Panc1 (cell line): ENCODE measurements around the gene LARGE2. TPM values are rescaled to one million over a fixed set of nuclear protein-coding genes. Genes with fewer than 3 reads are reported as not detected.

Source experiments
- ATAC-seq: fragments of 200-7000 bp; cut with Tn5 transposase; 2 replicates; pipeline ENCODE4 v1.9.1; 2020; ENCODE audit warnings: mild to moderate bottlenecking, moderate library complexity
- BruUV-seq: library from RNA; stranded (reverse); fragments of 400-500 nt; replicated peaks from 2 replicates; lab custom pipeline; 2021; lab: Mats Ljungman, UMichigan
- CTCF ChIA-PET: fragments of 300-600 bp; sonication (Branson Sonifier 250); formaldehyde crosslinking; loops from one replicate; lab custom pipeline; 2022; ENCODE audit warnings: antibody characterized with exemption; lab: Charles Lee
- POLR2A ChIA-PET: fragments of 300-600 bp; sonication (Branson Sonifier 250); formaldehyde crosslinking; loops from one replicate; lab custom pipeline; 2022; ENCODE audit warnings: antibody characterized with exemption; lab: Charles Lee
- DNase-seq: peaks from one replicate; pipeline ENCODE4 v3.0.0-alpha.2; 2010; ENCODE audit warnings: low read depth, low spot score
- H3K27ac ChIP-seq: 2 replicates; pipeline ENCODE4 v1.5.1; 2011; ENCODE audit warnings: mild to moderate bottlenecking, low read length, inconsistent platforms
- H3K27me3 ChIP-seq: fragments of 200-500 bp; sonication (Bioruptor generic); 2 replicates; pipeline ENCODE4 v1.6.0; 2014; ENCODE audit warnings: low read length, inconsistent platforms; ENCODE audit not compliant: control insufficient read depth, insufficient read depth
- H3K36me3 ChIP-seq: fragments of 200-500 bp; sonication (Bioruptor generic); 2 replicates; pipeline ENCODE4 v1.5.1; 2014; ENCODE audit warnings: inconsistent platforms, mild to moderate bottlenecking, low read length, moderate library complexity; ENCODE audit not compliant: control insufficient read depth, insufficient read depth
- H3K4me1 ChIP-seq: 2 replicates; pipeline ENCODE4 v1.5.1; 2011; ENCODE audit warnings: inconsistent platforms, mild to moderate bottlenecking, low read length, moderate library complexity; ENCODE audit not compliant: control insufficient read depth, insufficient read depth
- H3K4me3 ChIP-seq, 2 experiments: 2 replicates each; pipeline ENCODE4 v1.5.1; 2011 to 2012; ENCODE audit warnings: low read depth in 2 of 2, low read length in 2 of 2, mild to moderate bottlenecking in 2 of 2, inconsistent platforms in 1 of 2, moderate library complexity in 1 of 2
- H3K9me3 ChIP-seq: fragments of 200-500 bp; sonication (Bioruptor generic); 2 replicates; pipeline ENCODE4 v1.5.1; 2014; ENCODE audit warnings: low read depth, mild to moderate bottlenecking, inconsistent platforms, low read length, moderate library complexity; ENCODE audit not compliant: control insufficient read depth, insufficient read depth
- POLR2AphosphoS5 ChIP-seq: IDR thresholded peaks from 2 replicates; pipeline ENCODE4 v1.6.1; 2012; ENCODE audit warnings: mild to moderate bottlenecking, low read depth, low read length, moderate library complexity
- SIN3A ChIP-seq: IDR thresholded peaks from 2 replicates; pipeline ENCODE4 v1.6.1; 2012; ENCODE audit warnings: low read depth, mild to moderate bottlenecking, low read length, moderate library complexity, borderline replicate concordance; ENCODE audit not compliant: insufficient read depth
- TCF7L2 ChIP-seq: IDR thresholded peaks from 2 replicates; pipeline ENCODE4 v1.6.1; 2011; ENCODE audit warnings: mild to moderate bottlenecking, low read depth, low read length, inconsistent platforms
- in situ Hi-C: cut with HindIII; loops from 2 replicates; pipeline ENCODE4 v1.10.0; 2016; ENCODE audit warnings: low sequenced_read_pairs, low pct_unique_long_range_greater_than_20kb
- intact Hi-C: fragments of 100-400 bp; cut with micrococcal nuclease; formaldehyde crosslinking; loops from one replicate; pipeline ENCODE4 v1.10.0; 2022; ENCODE audit not compliant: unreplicated experiment
- total RNA-seq: library from RNA; stranded (reverse); gene quantifications from one replicate; pipeline ENCODE4 v1.2.1, GENCODE V29; 2021; ENCODE audit not compliant: unreplicated experiment
- TF ChIP-seq, protein P1 (sequence below): fragments of 450-650 bp; IDR thresholded peaks from 2 replicates; pipeline ENCODE4 v1.5.1; 2017; ENCODE audit warnings: mild to moderate bottlenecking
- TF ChIP-seq, protein P2 (sequence below), 2 experiments: IDR thresholded peaks; 2 replicates each; pipeline ENCODE4 v1.6.1; 2011 to 2012; ENCODE audit warnings: low read depth in 2 of 2, control low read depth in 1 of 2, low read length in 1 of 2, mild to moderate bottlenecking in 1 of 2, moderate library complexity in 1 of 2; ENCODE audit not compliant: insufficient read depth in 1 of 2

LARGE2 gene
- total RNA-seq, 1 experiment from 2014 or later: 1.4 TPM

- H3K36me3 ChIP-seq: peaks cover 15% of the 10 kb centered on the region
- ATAC-seq (no peak), DNase-seq (no peak)
- ChIA-PET CTCF (interaction anchor here (0.6 kb wide), 1 partner anchor 13 kb away, joined by 9 read pairs; no protein-coding TSS in a partner anchor), POLR2A (interaction anchor here (0.6 kb wide), 1 partner anchor 17 kb away, joined by 3 read pairs; no protein-coding TSS in a partner anchor)
- in situ Hi-C loops (no loop called here), intact Hi-C loops (no loop called here)
- H3K4me1 ChIP-seq: no peaks in the 10 kb centered on the region
- TF ChIP-seq, protein P1, sequence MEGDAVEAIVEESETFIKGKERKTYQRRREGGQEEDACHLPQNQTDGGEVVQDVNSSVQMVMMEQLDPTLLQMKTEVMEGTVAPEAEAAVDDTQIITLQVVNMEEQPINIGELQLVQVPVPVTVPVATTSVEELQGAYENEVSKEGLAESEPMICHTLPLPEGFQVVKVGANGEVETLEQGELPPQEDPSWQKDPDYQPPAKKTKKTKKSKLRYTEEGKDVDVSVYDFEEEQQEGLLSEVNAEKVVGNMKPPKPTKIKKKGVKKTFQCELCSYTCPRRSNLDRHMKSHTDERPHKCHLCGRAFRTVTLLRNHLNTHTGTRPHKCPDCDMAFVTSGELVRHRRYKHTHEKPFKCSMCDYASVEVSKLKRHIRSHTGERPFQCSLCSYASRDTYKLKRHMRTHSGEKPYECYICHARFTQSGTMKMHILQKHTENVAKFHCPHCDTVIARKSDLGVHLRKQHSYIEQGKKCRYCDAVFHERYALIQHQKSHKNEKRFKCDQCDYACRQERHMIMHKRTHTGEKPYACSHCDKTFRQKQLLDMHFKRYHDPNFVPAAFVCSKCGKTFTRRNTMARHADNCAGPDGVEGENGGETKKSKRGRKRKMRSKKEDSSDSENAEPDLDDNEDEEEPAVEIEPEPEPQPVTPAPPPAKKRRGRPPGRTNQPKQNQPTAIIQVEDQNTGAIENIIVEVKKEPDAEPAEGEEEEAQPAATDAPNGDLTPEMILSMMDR: no peak
- TF ChIP-seq SIN3A: no peak
- no peak for TF ChIP-seq POLR2AphosphoS5
- no peak for TF ChIP-seq TCF7L2
- TF ChIP-seq, protein P2, sequence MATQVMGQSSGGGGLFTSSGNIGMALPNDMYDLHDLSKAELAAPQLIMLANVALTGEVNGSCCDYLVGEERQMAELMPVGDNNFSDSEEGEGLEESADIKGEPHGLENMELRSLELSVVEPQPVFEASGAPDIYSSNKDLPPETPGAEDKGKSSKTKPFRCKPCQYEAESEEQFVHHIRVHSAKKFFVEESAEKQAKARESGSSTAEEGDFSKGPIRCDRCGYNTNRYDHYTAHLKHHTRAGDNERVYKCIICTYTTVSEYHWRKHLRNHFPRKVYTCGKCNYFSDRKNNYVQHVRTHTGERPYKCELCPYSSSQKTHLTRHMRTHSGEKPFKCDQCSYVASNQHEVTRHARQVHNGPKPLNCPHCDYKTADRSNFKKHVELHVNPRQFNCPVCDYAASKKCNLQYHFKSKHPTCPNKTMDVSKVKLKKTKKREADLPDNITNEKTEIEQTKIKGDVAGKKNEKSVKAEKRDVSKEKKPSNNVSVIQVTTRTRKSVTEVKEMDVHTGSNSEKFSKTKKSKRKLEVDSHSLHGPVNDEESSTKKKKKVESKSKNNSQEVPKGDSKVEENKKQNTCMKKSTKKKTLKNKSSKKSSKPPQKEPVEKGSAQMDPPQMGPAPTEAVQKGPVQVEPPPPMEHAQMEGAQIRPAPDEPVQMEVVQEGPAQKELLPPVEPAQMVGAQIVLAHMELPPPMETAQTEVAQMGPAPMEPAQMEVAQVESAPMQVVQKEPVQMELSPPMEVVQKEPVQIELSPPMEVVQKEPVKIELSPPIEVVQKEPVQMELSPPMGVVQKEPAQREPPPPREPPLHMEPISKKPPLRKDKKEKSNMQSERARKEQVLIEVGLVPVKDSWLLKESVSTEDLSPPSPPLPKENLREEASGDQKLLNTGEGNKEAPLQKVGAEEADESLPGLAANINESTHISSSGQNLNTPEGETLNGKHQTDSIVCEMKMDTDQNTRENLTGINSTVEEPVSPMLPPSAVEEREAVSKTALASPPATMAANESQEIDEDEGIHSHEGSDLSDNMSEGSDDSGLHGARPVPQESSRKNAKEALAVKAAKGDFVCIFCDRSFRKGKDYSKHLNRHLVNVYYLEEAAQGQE (IDR thresholded peaks at IDR 0.05; ENCODE audit: insufficient read depth in 1 of 2, low read depth in 2 of 2, low read length in 1 of 2): no peak
- H3K27me3 ChIP-seq: no peaks in the 10 kb centered on the region
- BruUV-seq: no TSS peak
- H3K9me3 ChIP-seq: no peaks in the 10 kb centered on the region
- no peak overlapping the region for H3K4me3 ChIP-seq
- H3K27ac ChIP-seq: no peak overlapping the region
Measured at GRCh38 chr11:45948356-45948755, 25.9 kb downstream of the LARGE2 start.

DNA sequence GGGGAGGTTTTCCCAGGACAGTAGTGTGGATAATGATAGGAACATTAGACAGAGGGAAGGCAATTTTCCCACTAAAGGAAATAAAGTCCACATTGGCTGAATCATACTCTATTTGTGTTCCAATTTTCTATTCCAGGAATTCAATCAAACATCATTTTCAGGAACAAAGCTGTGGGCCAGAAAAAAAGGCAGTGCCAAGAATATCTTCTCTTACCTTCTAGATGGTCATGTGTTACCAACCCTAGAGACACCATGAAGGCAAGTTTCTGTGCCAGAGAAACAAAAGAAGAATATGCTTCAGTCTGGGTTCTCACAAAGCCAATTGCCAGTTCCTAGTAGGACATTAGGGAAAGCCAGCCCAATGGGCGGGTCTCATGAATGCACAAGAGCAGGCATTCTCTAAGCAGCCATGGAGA is 27.5 kb downstream of the LARGE2 start:
- Histone ChIP-seq H3K4me1 (no peaks in the 10 kb centered on the region), H3K27me3 (no peaks in the 10 kb centered on the region), H3K9me3 (no peaks in the 10 kb centered on the region), H3K4me3 (no peak overlapping the region), H3K36me3 (peaks cover 15% of the 10 kb centered on the region), H3K27ac (no peak overlapping the region)
- ChIA-PET CTCF (no interaction called here), POLR2A (no interaction called here)
- in situ Hi-C loops (no loop called here), intact Hi-C loops (no loop called here)
- no peak for ATAC-seq
- BruUV-seq: no TSS peak
- TF ChIP-seq POLR2AphosphoS5 (no peak), SIN3A (no peak), TCF7L2 (no peak)
- TF ChIP-seq, protein P2 (IDR thresholded peaks at IDR 0.05; ENCODE audit: insufficient read depth in 1 of 2, low read depth in 2 of 2, low read length in 1 of 2): no peak
- TF ChIP-seq, protein P1: no peak
- no peak for DNase-seq
